SK-N-SH (cell line): ENCODE results near the gene FRA10AC1. TPM values are rescaled to one million over a fixed set of nuclear protein-coding genes. Genes with fewer than 3 reads are reported as not detected.

ENCODE experiments used
- CTCF ChIA-PET: fragments of 300-600, 350-600 bp; formaldehyde crosslinking; extraction: SDS; loops from one replicate; lab custom pipeline; 2021; lab: Yijun Ruan, JAX
- POLR2A ChIA-PET: fragments of 350-600 bp; sonication (Branson Sonifier 250); formaldehyde crosslinking; extraction: SDS; loops from one replicate; lab custom pipeline; 2020; ENCODE audit warnings: antibody characterized with exemption, inconsistent platforms; lab: Yijun Ruan, JAX
- DNase-seq: peaks from one replicate; pipeline ENCODE4 v3.0.0; 2012
- H2AFZ ChIP-seq: fragments of 200-600 bp; sonication (generic); 2 replicates; pipeline ENCODE4 v1.8.1; 2016; ENCODE audit warnings: antibody characterized with exemption, mild to moderate bottlenecking, low read depth
- H3F3A ChIP-seq: fragments of 200-600 bp; sonication (generic); replicated peaks from 2 replicates; pipeline ENCODE3; 2016; ENCODE audit warnings: antibody characterized with exemption, mild to moderate bottlenecking; ENCODE audit not compliant: insufficient read depth
- H3K27ac ChIP-seq, 2 experiments: fragments of 200-500 bp in 1 of 2; fragments of 200-600 bp in 1 of 2; sonication (Bioruptor generic) in 1 of 2; sonication (generic), shearing (Covaris generic) in 1 of 2; 2 replicates each; pipeline versions ENCODE4 v1.5.1 to v1.6.1; 2014 to 2016; ENCODE audit warnings: low read depth in 2 of 2, inconsistent platforms in 1 of 2, low read length in 1 of 2, mild to moderate bottlenecking in 1 of 2, mixed read lengths in 1 of 2
- H3K27me3 ChIP-seq: fragments of 200-600 bp; sonication (generic), shearing (Covaris generic); 2 replicates; pipeline ENCODE4 v1.6.1; 2016; ENCODE audit warnings: mixed run types; ENCODE audit not compliant: insufficient read depth
- H3K36me3 ChIP-seq, 2 experiments: fragments of 200-500 bp in 1 of 2; fragments of 200-600 bp in 1 of 2; sonication (Bioruptor generic) in 1 of 2; sonication (generic) in 1 of 2; replicated peaks in 1 of 2; 2 replicates each; pipeline versions ENCODE3 to v1.5.1; 2014 to 2016; ENCODE audit warnings: low read length in 1 of 2, mild to moderate bottlenecking in 1 of 2; ENCODE audit not compliant: insufficient read depth in 2 of 2, control insufficient read depth in 1 of 2
- H3K4me1 ChIP-seq, 2 experiments: fragments of 200-500 bp in 1 of 2; fragments of 200-600 bp in 1 of 2; sonication (Bioruptor generic) in 1 of 2; sonication (generic), shearing (Covaris generic) in 1 of 2; 2 replicates each; pipeline versions ENCODE4 v1.5.1 to v1.6.1; 2014 to 2016; ENCODE audit warnings: low read depth in 1 of 2, low read length in 1 of 2, mixed run types in 1 of 2; ENCODE audit not compliant: insufficient read depth in 2 of 2, control insufficient read depth in 1 of 2
- H3K4me2 ChIP-seq: fragments of 200-600 bp; sonication (generic), shearing (Covaris generic); 2 replicates; pipeline ENCODE4 v1.6.1; 2017; ENCODE audit warnings: mixed run types
- H3K4me3 ChIP-seq, 2 experiments: fragments of 200-500 bp in 1 of 2; fragments of 200-600 bp in 1 of 2; sonication (Bioruptor generic) in 1 of 2; sonication (generic), shearing (Covaris generic) in 1 of 2; 2 replicates each; pipeline versions ENCODE4 v1.5.1 to v1.8.1; 2014 to 2016; ENCODE audit warnings: low read depth in 2 of 2, inconsistent platforms in 1 of 2, low read length in 1 of 2, mild to moderate bottlenecking in 1 of 2, mixed read lengths in 1 of 2, moderate library complexity in 1 of 2
- H3K79me2 ChIP-seq: fragments of 200-600 bp; sonication (generic); 2 replicates; pipeline ENCODE4 v1.8.1; 2017; ENCODE audit warnings: mild to moderate bottlenecking; ENCODE audit not compliant: insufficient read depth
- H3K9ac ChIP-seq: fragments of 200-600 bp; sonication (generic); 2 replicates; pipeline ENCODE4 v1.6.1; 2017; ENCODE audit warnings: mixed run types
- H3K9me2 ChIP-seq: fragments of 200-600 bp; sonication (generic); 2 replicates; pipeline ENCODE4 v1.6.1; 2017; ENCODE audit warnings: mixed run types
- H3K9me3 ChIP-seq: fragments of 200-600 bp; sonication (generic); 2 replicates; pipeline ENCODE4 v1.6.1; 2017; ENCODE audit warnings: mixed run types, mild to moderate bottlenecking, moderate library complexity
- H4K20me1 ChIP-seq: fragments of 200-600 bp; sonication (generic); 2 replicates; pipeline ENCODE4 v1.6.1; 2017; ENCODE audit warnings: mild to moderate bottlenecking, mixed run types; ENCODE audit not compliant: insufficient read depth
- CHD2 ChIP-seq: fragments of 150-350 bp; IDR thresholded peaks from 2 replicates; pipeline ENCODE4 v1.6.1; 2018; ENCODE audit warnings: low read length; ENCODE audit not compliant: partially characterized antibody
- ELF1 ChIP-seq: IDR thresholded peaks from 2 replicates; pipeline ENCODE4 v1.4.0; 2012
- EP300 ChIP-seq, 2 experiments: IDR thresholded peaks; 2 replicates each; pipeline versions ENCODE4 v1.4.0 to v1.6.1; 2012; ENCODE audit warnings: borderline replicate concordance in 1 of 2, low read depth in 1 of 2, low read length in 1 of 2
- EZH2phosphoT487 ChIP-seq: fragments of 200-600 bp; sonication (generic); IDR thresholded peaks from 2 replicates; pipeline ENCODE4 v1.6.1; 2017; ENCODE audit warnings: low read depth, mixed run types, mild to moderate bottlenecking, antibody characterized with exemption, moderate library complexity, borderline replicate concordance
- FOXJ3 ChIP-seq: sonication (generic); formaldehyde crosslinking; IDR thresholded peaks from 2 replicates; pipeline ENCODE4 v1.5.1; 2020; ENCODE audit warnings: mild to moderate bottlenecking, missing genetic modification reagents
- GABPA ChIP-seq: IDR thresholded peaks from 2 replicates; pipeline ENCODE4 v1.4.0; 2012; ENCODE audit warnings: low read depth, mild to moderate bottlenecking
- JUND ChIP-seq: IDR thresholded peaks from 2 replicates; pipeline ENCODE4 v1.4.0; 2012
- MXI1 ChIP-seq: IDR thresholded peaks from 2 replicates; pipeline ENCODE4 v1.6.1; 2012; ENCODE audit warnings: mild to moderate bottlenecking, low read depth, low read length, improper control_type of control experiment
- NFIC ChIP-seq: IDR thresholded peaks from 2 replicates; pipeline ENCODE4 v1.4.0; 2012; ENCODE audit warnings: borderline replicate concordance
- NRF1 ChIP-seq: IDR thresholded peaks from 2 replicates; pipeline ENCODE4 v1.6.1; 2012; ENCODE audit warnings: low read depth, mild to moderate bottlenecking, low read length
- RAD21 ChIP-seq: IDR thresholded peaks from 2 replicates; pipeline ENCODE4 v1.6.1; 2012; ENCODE audit warnings: mild to moderate bottlenecking, low read length
- RFX5 ChIP-seq: IDR thresholded peaks from 2 replicates; pipeline ENCODE4 v1.6.1; 2012; ENCODE audit warnings: mild to moderate bottlenecking, improper control_type of control experiment, low read length
- RXRA ChIP-seq: IDR thresholded peaks from 2 replicates; pipeline ENCODE4 v1.4.0; 2012; ENCODE audit warnings: low read depth, mild to moderate bottlenecking, borderline replicate concordance
- SIN3A ChIP-seq: IDR thresholded peaks from 2 replicates; pipeline ENCODE4 v1.6.1; 2012; ENCODE audit warnings: low read depth, mild to moderate bottlenecking, low read length, moderate library complexity, borderline replicate concordance
- TCF12 ChIP-seq: IDR thresholded peaks from 2 replicates; pipeline ENCODE4 v1.4.0; 2012
- TEAD4 ChIP-seq: IDR thresholded peaks from 2 replicates; pipeline ENCODE4 v1.4.0; 2012; ENCODE audit warnings: mild to moderate bottlenecking, borderline replicate concordance; ENCODE audit not compliant: insufficient read depth
- USF2 ChIP-seq: fragments of 150-350 bp; IDR thresholded peaks from 2 replicates; pipeline ENCODE4 v1.6.1; 2017; ENCODE audit warnings: antibody characterized with exemption, low read length, low read depth, borderline replicate concordance
- WGBS: methylation state at CpG from one replicate; pipeline ENCODE4 v1.1.6; 2017; ENCODE audit warnings: low lambda C conversion rate; 5-methylcytosine and 5-hydroxymethylcytosine counted together
- polyA plus RNA-seq, 3 experiments: library from polyadenylated mRNA; depleted of rRNA; stranded (reverse); fragments of >200 nt; gene quantifications; 2 replicates each; pipeline ENCODE4 v1.2.3, GENCODE V29; 2012
- TF ChIP-seq, protein P1 (sequence below): fragments of 200-600 bp; sonication (generic); IDR thresholded peaks from 2 replicates; pipeline ENCODE4 v1.6.1; 2017; ENCODE audit warnings: antibody characterized with exemption, mild to moderate bottlenecking, moderate library complexity
- TF ChIP-seq, protein P2 (sequence below): IDR thresholded peaks from 2 replicates; pipeline ENCODE4 v1.4.0; 2012; ENCODE audit warnings: low read depth, borderline replicate concordance
- TF ChIP-seq, protein P3 (sequence below): IDR thresholded peaks from 2 replicates; pipeline ENCODE4 v1.4.0; 2012; ENCODE audit warnings: low read depth, borderline replicate concordance
- TF ChIP-seq, protein P4 (sequence below): IDR thresholded peaks from 2 replicates; pipeline ENCODE4; 2012

Gene FRA10AC1
- polyA plus RNA-seq, 1 of the 3 experiments (the other 2 are of a cell fraction) = 3.9 TPM

DNA sequence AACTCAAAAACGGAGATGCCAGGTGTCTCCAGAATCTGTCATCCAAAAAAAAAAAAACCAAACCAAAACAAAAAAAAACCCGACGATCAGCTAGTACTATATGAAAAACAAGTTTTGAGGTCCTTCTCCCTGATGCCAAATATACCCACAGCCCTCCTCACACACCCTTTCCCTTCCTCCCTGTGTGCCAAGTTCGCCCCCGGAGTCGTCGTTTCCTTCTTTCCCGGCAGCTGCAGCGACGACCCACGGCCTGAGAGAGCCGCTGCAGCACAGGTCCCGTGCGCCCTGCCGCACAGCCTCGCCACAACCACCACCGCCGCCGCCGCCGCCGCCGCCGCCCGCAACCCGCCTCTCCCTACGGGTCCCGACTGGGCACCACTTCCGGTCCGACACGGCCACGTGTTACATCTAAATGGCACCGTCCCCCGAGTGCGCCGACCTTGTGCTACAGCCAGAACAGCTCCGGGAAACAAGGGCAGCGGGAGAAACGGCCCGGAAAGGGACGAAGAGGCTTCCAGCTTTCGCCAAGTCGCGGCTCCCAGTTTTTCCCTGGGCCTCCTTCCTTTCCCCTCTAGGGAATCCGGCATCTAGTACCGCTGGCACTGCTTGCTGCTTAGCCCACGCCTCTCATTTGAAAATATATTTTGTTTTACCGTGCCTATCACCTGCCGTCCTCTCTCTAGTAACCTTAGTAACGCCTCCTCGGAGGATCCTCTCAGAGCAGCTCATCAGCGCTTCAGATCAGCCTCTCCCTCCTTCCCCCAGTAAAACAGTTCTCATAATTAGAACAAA lies at the start of gene FRA10AC1 (continued):
- TF ChIP-seq, protein P1, sequence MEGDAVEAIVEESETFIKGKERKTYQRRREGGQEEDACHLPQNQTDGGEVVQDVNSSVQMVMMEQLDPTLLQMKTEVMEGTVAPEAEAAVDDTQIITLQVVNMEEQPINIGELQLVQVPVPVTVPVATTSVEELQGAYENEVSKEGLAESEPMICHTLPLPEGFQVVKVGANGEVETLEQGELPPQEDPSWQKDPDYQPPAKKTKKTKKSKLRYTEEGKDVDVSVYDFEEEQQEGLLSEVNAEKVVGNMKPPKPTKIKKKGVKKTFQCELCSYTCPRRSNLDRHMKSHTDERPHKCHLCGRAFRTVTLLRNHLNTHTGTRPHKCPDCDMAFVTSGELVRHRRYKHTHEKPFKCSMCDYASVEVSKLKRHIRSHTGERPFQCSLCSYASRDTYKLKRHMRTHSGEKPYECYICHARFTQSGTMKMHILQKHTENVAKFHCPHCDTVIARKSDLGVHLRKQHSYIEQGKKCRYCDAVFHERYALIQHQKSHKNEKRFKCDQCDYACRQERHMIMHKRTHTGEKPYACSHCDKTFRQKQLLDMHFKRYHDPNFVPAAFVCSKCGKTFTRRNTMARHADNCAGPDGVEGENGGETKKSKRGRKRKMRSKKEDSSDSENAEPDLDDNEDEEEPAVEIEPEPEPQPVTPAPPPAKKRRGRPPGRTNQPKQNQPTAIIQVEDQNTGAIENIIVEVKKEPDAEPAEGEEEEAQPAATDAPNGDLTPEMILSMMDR = peak; percentile 69
- TF ChIP-seq TCF12 (peak; percentile 53; the same call in 1 of the 2 replicates), NFIC (peak; percentile 43), RFX5 (peak; percentile 56; the same call in 1 of the 2 replicates), RXRA (no peak), EP300 (IDR thresholded peaks at IDR 0.05; ENCODE audit: borderline replicate concordance in 1 of 2, low read depth in 1 of 2, low read length in 1 of 2) (peak in 1 of 2 experiments; percentile 73; a peak in 1 of 4 replicates), RAD21 (peak; percentile 75), EZH2phosphoT487 (no peak), ELF1 (peak; percentile 84)
- TF ChIP-seq, protein P2, sequence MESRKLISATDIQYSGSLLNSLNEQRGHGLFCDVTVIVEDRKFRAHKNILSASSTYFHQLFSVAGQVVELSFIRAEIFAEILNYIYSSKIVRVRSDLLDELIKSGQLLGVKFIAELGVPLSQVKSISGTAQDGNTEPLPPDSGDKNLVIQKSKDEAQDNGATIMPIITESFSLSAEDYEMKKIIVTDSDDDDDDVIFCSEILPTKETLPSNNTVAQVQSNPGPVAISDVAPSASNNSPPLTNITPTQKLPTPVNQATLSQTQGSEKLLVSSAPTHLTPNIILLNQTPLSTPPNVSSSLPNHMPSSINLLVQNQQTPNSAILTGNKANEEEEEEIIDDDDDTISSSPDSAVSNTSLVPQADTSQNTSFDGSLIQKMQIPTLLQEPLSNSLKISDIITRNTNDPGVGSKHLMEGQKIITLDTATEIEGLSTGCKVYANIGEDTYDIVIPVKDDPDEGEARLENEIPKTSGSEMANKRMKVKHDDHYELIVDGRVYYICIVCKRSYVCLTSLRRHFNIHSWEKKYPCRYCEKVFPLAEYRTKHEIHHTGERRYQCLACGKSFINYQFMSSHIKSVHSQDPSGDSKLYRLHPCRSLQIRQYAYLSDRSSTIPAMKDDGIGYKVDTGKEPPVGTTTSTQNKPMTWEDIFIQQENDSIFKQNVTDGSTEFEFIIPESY = peak; percentile 55; the same call in 1 of the 2 replicates

DNA sequence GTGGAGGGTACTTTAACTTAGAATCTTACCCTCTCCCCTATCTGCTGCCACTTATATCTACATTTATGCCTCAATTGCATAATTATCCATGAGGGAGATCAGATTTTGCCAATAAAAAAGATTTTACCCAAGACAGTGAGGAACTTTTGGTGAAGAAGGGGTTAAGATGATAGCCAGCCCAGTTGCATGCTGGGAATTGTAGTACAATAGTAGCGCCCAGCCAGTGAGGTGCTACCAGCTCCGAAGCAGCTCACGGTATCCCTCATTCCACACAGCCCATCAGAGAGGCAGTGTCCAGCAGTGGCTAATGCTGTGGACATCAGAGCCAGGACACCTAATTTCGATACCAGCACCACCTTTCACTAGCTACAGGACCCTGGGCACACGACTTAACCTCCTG lies 49.4 kb upstream of the FRA10AC1 start:
- Histone ChIP-seq H3K9me3 (no peaks in the 10 kb centered on the region), H3K27ac (no peak overlapping the region), H3K9ac (no peak overlapping the region), H3K36me3 (no peaks in the 10 kb centered on the region), H3F3A (peaks cover 7% of the 10 kb centered on the region), H3K4me1 (peaks cover 0 to 9% of the 10 kb centered on the region in 2 experiments; a peak in 1 of 4 replicates), H2AFZ (peak overlapping the region; percentile 85; the same call in 1 of the 2 replicates), H4K20me1 (no peaks in the 10 kb centered on the region), H3K4me3 (peak overlapping the region in 1 of 2 experiments; percentile 32; a peak in 3 of 4 replicates), H3K4me2 (no peak overlapping the region), H3K27me3 (no peaks in the 10 kb centered on the region), H3K9me2 (no peaks in the 10 kb centered on the region), H3K79me2 (no peaks in the 10 kb centered on the region)
- POLR2A ChIA-PET = interaction anchor here (0.9 to 1.1 kb wide), 2 partner anchors 49 to 64 kb away, joined by 3 to 8 read pairs; partner anchors contain the start of gene FRA10AC1
- 18% methylated on average over 5 of the region's 5 CpGs for WGBS
- CTCF ChIA-PET = interaction anchor here (0.8 to 5.2 kb wide), 4 partner anchors 8 to 63 kb away, joined by 3 to 28 read pairs (median 6); partner anchors contain the start of gene FRA10AC1
- DNase-seq = peak; percentile 55
- TF ChIP-seq TCF12 (no peak), RFX5 (no peak), EZH2phosphoT487 (no peak), NRF1 (no peak), GABPA (no peak), SIN3A (no peak), JUND (no peak), USF2 (no peak), TEAD4 (no peak), CHD2 (no peak), MXI1 (no peak), FOXJ3 (CRISPR knock-in tag) (no peak)
- TF ChIP-seq, protein P3, sequence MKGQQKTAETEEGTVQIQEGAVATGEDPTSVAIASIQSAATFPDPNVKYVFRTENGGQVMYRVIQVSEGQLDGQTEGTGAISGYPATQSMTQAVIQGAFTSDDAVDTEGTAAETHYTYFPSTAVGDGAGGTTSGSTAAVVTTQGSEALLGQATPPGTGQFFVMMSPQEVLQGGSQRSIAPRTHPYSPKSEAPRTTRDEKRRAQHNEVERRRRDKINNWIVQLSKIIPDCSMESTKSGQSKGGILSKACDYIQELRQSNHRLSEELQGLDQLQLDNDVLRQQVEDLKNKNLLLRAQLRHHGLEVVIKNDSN = no peak
- TF ChIP-seq, protein P1 = no peak
- TF ChIP-seq, protein P4, sequence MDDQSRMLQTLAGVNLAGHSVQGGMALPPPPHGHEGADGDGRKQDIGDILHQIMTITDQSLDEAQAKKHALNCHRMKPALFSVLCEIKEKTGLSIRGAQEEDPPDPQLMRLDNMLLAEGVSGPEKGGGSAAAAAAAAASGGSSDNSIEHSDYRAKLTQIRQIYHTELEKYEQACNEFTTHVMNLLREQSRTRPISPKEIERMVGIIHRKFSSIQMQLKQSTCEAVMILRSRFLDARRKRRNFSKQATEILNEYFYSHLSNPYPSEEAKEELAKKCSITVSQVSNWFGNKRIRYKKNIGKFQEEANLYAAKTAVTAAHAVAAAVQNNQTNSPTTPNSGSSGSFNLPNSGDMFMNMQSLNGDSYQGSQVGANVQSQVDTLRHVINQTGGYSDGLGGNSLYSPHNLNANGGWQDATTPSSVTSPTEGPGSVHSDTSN = no peak
